Stomach (tissue), 9 donors: ENCODE measurements around the gene TMEM25. TPM values are rescaled to one million over a fixed set of nuclear protein-coding genes. Genes with fewer than 3 reads are reported as not detected.

Source experiments
- DNase-seq, 2 donors: peaks; one replicate each; pipeline versions ENCODE4 v3.0.0 to v3.0.0-alpha.2; 2013 to 2019
- H3K27ac ChIP-seq, 5 donors: fragments of 200-600 bp in 4 of 5; sonication (generic) in 4 of 5; one replicate each; pipeline ENCODE4 v1.5.1; 2013 to 2019; ENCODE audit warnings: mild to moderate bottlenecking in 1 of 5, moderate library complexity in 1 of 5
- H3K27me3 ChIP-seq, 3 donors: fragments of 200-600 bp; sonication (generic); one replicate each; pipeline ENCODE4 v1.5.1; 2017 to 2019; ENCODE audit warnings: mixed run types in 1 of 3
- H3K36me3 ChIP-seq, 4 donors: fragments of 200-600 bp; sonication (generic); 1 replicate in 3 of 4; 2 replicates in 1 of 4; pipeline ENCODE4 v1.5.1; 2016 to 2019
- H3K4me1 ChIP-seq, 4 donors: fragments of 200-600 bp; sonication (generic); one replicate each; pipeline ENCODE4 v1.5.1; 2016 to 2019
- H3K4me3 ChIP-seq, 4 donors: fragments of 200-600 bp; sonication (generic) in 3 of 4; one replicate each; pipeline ENCODE4 v1.5.1; 2016 to 2019; ENCODE audit warnings: mild to moderate bottlenecking in 1 of 4
- H3K9me3 ChIP-seq, 4 donors: fragments of 200-600 bp; sonication (generic); one replicate each; pipeline ENCODE4 v1.5.1; 2016 to 2019
- EP300 ChIP-seq: sonication (generic); formaldehyde crosslinking; IDR thresholded peaks from one replicate; pipeline ENCODE4 v1.6.1; 2017; ENCODE audit warnings: antibody characterized with exemption
- POLR2A ChIP-seq, 4 donors: fragments of 450-650 bp; IDR thresholded peaks; one replicate each; pipeline ENCODE4 v1.6.1; 2016; ENCODE audit warnings: antibody characterized with exemption in 4 of 4, control low read depth in 2 of 4, mild to moderate bottlenecking in 1 of 4, moderate library complexity in 1 of 4
- POLR2AphosphoS5 ChIP-seq, 3 donors: sonication (generic); formaldehyde crosslinking; IDR thresholded peaks; one replicate each; pipeline ENCODE4 v1.6.1; 2016; ENCODE audit warnings: antibody characterized with exemption in 3 of 3
- WGBS, 5 donors: extraction: QIAGEN DNeasy Blood & Tissue Kit in 3 of 5; methylation state at CpG; one replicate each; pipeline versions ENCODE4 v1.1.5 to v1.1.7; 2013 to 2018; 5-methylcytosine and 5-hydroxymethylcytosine counted together
- intact Hi-C: fragments of 100-400 bp; cut with DNase I; formaldehyde crosslinking; loops from one replicate; pipeline ENCODE4 v1.15.1; 2023; ENCODE audit warnings: low total_unique reads
- polyA plus RNA-seq, 3 donors: library from polyadenylated mRNA; stranded (reverse); fragments of 200-250 nt; gene quantifications; one replicate each; pipeline ENCODE4 v1.2.3, GENCODE V29; 2013
- total RNA-seq, 5 donors: library from RNA; depleted of rRNA; stranded (reverse); fragments of >200 nt; gene quantifications; one replicate each; pipeline versions ENCODE4 v1.1.0 to v1.2.3, GENCODE V29; 2014 to 2016
- TF ChIP-seq, protein P1 (sequence below), 7 experiments: fragments of 450-650 bp in 4 of 7; fragments of 200-600 bp in 3 of 7; sonication (generic) in 3 of 7; IDR thresholded peaks; one replicate each; pipeline ENCODE4 v1.5.1; 2016 to 2019; ENCODE audit warnings: antibody characterized with exemption in 7 of 7, control low read depth in 2 of 7, mild to moderate bottlenecking in 1 of 7
- donor health status: healthy with polysubstance abuse.
- donor health status: Bipolar disorder and iron deficiency.
- donor health status: healthy.

TMEM25 gene
- total and polyA plus RNA-seq, 8 donors, result 4.0 to 52.7 (median 8.5) TPM; not detected in 1

DNA sequence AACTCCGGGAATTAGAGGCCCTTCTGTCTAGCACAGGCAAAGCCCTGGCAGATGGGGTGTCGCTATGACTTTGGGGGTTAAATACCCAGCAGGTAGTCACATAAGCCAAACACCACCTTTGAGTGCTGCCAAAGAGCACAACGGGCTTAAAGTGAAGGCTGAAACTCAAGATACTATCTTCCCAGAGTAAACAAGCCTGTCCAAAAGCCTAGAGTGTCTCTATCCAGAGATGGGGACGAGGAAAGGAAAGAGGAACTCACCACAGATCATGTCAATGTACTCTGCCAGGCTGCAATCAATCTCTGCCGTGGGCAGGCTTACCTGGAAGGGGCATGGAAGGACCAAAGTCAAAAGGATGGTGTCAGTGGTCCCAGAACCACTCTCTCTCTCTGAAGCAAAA lies 14.5 kb downstream of the TMEM25 start:
- TF ChIP-seq POLR2AphosphoS5 (IDR thresholded peaks at IDR 0.05) (no peak), POLR2A (IDR thresholded peaks at IDR 0.05) (no peak), EP300 (no peak)
- TF ChIP-seq, protein P1, sequence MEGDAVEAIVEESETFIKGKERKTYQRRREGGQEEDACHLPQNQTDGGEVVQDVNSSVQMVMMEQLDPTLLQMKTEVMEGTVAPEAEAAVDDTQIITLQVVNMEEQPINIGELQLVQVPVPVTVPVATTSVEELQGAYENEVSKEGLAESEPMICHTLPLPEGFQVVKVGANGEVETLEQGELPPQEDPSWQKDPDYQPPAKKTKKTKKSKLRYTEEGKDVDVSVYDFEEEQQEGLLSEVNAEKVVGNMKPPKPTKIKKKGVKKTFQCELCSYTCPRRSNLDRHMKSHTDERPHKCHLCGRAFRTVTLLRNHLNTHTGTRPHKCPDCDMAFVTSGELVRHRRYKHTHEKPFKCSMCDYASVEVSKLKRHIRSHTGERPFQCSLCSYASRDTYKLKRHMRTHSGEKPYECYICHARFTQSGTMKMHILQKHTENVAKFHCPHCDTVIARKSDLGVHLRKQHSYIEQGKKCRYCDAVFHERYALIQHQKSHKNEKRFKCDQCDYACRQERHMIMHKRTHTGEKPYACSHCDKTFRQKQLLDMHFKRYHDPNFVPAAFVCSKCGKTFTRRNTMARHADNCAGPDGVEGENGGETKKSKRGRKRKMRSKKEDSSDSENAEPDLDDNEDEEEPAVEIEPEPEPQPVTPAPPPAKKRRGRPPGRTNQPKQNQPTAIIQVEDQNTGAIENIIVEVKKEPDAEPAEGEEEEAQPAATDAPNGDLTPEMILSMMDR (IDR thresholded peaks at IDR 0.05), result no peak
- Histone ChIP-seq H3K4me3 (no peak overlapping the region), H3K36me3 (peaks cover 0 to 68% (median 58%) of the 10 kb centered on the region in 4 donors), H3K9me3 (no peaks in the 10 kb centered on the region), H3K27me3 (no peaks in the 10 kb centered on the region), H3K27ac (no peak overlapping the region), H3K4me1 (peaks cover 0 to 6% (median 0%) of the 10 kb centered on the region in 4 donors)
- no peak for DNase-seq
- intact Hi-C loops, result no loop called here
- 64 to 88% (median 84%) methylated on average over 5 of the region's 5 CpGs for WGBS, 5 donors

DNA sequence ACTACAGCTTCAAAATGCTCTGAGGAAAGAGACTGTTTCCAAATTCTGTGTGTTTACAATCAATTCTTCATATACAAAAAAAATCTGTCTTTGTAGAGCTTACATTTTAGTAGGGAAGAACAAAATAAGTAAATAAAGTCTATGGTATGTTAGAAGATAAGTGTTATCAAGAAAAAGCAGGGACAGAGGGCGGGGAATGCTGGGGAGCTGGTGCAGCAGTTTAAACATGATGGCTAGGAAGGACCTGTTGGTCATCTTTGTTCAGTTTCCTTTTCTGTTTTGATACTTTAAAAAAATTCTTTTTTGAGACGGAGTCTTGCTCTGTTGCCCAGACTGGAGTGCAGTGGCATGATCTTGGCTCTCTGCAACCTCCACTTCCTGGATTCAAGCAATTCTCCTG lies 16.1 kb downstream of the TMEM25 start:
- intact Hi-C loops, result no loop called here
- 35 to 72% (median 65%) methylated on average over 2 of the region's 2 CpGs for WGBS, 5 donors
- no peak for DNase-seq
- TF ChIP-seq POLR2A (IDR thresholded peaks at IDR 0.05), result no peak
- TF ChIP-seq, protein P1 (IDR thresholded peaks at IDR 0.05), result no peak
- Histone ChIP-seq H3K27ac (no peak overlapping the region), H3K4me1 (peaks cover 0 to 6% (median 0%) of the 10 kb centered on the region in 4 donors), H3K9me3 (no peaks in the 10 kb centered on the region), H3K36me3 (peaks cover 5 to 76% (median 67%) of the 10 kb centered on the region in 4 donors), H3K27me3 (no peaks in the 10 kb centered on the region), H3K4me3 (no peak overlapping the region)

DNA sequence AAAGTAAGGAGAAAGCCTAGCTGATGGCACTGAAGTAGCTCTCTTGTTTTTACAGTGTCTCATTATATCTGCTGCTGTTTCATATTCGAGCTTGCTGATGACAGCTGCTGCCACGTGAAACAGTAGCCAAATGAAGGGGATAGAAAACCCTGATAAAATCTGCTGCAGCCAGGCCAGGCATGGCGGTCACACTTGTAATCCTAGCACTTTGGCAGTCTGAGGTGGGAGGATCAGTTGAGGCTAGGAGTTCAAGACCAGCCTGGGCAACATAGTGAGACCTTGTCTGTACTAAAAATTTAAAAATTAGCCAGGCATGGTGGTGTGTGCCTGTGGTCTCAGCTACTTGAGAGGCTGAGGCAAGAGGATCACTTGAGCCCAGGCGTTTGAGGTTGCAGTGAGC lies 21.3 kb downstream of the TMEM25 start:
- peaks cover 20 to 84% (median 75%) of the 10 kb centered on the region in 4 donors for H3K36me3 ChIP-seq
- intact Hi-C loops, result no loop called here
- WGBS, 5 donors, result 86 to 90% (median 88%) methylated on average over 4 of the region's 4 CpGs
- no peak overlapping the region for H3K4me3 ChIP-seq
- H3K9me3 ChIP-seq, result no peaks in the 10 kb centered on the region
- H3K4me1 ChIP-seq, result peaks cover 0 to under 1% (median 0%) of the 10 kb centered on the region in 4 donors
- no peaks in the 10 kb centered on the region for H3K27me3 ChIP-seq
- TF ChIP-seq EP300 (no peak), POLR2AphosphoS5 (IDR thresholded peaks at IDR 0.05) (no peak), POLR2A (IDR thresholded peaks at IDR 0.05) (no peak)
- TF ChIP-seq, protein P1 (IDR thresholded peaks at IDR 0.05), result no peak
- no peak overlapping the region for H3K27ac ChIP-seq
- DNase-seq, result peak in 1 of 2 donors; percentile 8

DNA sequence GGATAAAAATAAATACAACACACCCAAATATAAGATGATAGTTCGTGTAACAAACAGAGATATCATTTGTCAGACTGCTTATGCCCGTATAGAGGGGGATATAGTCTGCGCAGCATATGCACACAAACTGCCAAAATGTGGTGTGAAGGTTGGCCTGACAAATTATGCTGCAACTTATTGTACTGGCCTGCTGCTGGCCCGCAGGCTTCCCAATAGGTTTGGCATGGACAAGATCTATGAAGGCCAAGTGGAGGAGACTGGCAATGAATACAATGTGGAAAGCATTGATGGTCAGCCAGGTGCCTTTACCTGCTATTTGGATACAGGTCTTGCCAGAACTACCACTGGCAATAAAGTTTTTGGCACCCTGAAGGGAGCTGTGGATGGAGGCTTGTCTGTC lies 29.8 kb downstream of the TMEM25 start:
- DNase-seq, result no peak
- Histone ChIP-seq H3K9me3 (no peaks in the 10 kb centered on the region), H3K27me3 (no peaks in the 10 kb centered on the region), H3K4me1 (peaks cover 4 to 24% (median 11%) of the 10 kb centered on the region in 4 donors), H3K4me3 (no peak overlapping the region), H3K27ac (no peak overlapping the region), H3K36me3 (peaks cover 7 to 53% (median 50%) of the 10 kb centered on the region in 4 donors)
- 84 to 92% (median 88%) methylated on average over 4 of the region's 4 CpGs for WGBS, 5 donors
- intact Hi-C loops, result no loop called here
- TF ChIP-seq, protein P1 (IDR thresholded peaks at IDR 0.05), result no peak
- TF ChIP-seq POLR2AphosphoS5 (IDR thresholded peaks at IDR 0.05) (no peak), EP300 (no peak), POLR2A (IDR thresholded peaks at IDR 0.05) (no peak)
